ENCODE measurements around the gene CDH8. TPM values are rescaled to one million over a fixed set of nuclear protein-coding genes. Genes with fewer than 3 reads are reported as not detected.

Gene CDH8
- polyA plus RNA-seq (2012; ENCODE audit: low read depth, missing spikeins) = not detected

DNA sequence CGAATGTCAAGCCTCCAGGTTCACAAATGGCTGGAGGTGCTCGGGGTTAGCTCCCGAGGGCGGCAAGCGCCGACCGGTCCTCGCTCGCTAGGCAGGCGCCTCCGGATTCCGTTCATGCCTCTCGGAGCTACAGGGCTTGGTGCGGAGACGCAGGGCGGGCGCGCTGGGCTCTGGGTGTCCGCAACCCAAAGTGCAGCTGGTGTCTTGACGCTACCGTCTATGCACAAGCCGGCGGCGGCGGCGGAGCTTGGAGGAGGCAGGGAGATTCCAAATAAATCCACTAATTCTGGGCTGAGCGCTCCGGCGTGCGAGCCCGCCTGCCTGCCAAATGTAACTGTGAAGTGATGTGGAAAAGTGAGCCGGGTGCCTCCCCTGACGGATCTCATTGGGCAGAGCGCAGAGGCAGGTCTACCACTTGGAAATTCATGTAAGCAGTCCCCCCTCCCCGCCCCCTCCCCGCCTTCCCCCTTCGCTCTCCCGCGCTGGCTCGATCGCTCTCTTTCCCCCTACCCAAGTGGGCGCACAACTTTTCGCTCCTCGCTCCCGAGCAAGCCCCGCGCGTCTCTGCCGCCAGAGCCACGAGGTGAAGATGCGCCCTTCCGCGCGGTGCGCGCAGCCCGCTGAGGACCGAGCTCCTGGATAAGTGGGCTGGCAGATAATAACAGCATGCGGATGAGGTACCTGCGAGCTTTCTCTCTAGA, at the start of gene CDH8:
Gene CDH8, minus strand, starts transcription at position 338 of the 701 bp plus-strand sequence. CDS start 15,035 bp downstream, outside the sequence.
- FAIRE-seq (no peak), DNase-seq (ENCODE audit: insufficient read length, low spot score) (no peak)
- TF ChIP-seq POLR2A (IDR thresholded peaks at IDR 0.05; ENCODE audit: low read depth, low read length) (no peak), PAX5 (IDR thresholded peaks at IDR 0.05; ENCODE audit: insufficient read depth, low read length, severe bottlenecking) (no peak)

DNA sequence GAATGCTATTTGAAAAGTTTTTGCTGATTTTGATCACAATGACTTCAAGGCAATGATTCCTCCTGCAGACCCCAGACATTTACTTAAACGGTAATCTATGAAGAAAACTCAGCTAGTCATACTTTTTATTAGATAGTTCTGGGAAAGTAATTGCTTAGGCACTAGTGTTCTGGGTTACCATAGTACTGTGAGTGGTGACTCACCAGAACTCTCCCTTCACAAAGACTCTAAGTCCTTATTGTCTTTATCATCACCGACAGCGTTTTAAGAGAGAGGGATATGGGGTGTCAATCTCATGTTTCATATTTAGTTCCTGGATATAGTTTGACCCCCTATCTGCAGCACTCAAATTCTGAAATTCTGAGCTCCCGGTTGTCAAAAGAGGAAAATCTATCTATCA, 43.0 kb upstream of the CDH8 start:
- DNase-seq (ENCODE audit: insufficient read length, low spot score) = no peak
- TF ChIP-seq POLR2AphosphoS5 (IDR thresholded peaks at IDR 0.05; ENCODE audit: low read depth, low read length) = no peak
- TF ChIP-seq POU2F2 (IDR thresholded peaks at IDR 0.05; ENCODE audit: low read depth, low read length) = no peak
- FAIRE-seq = no peak

DNA sequence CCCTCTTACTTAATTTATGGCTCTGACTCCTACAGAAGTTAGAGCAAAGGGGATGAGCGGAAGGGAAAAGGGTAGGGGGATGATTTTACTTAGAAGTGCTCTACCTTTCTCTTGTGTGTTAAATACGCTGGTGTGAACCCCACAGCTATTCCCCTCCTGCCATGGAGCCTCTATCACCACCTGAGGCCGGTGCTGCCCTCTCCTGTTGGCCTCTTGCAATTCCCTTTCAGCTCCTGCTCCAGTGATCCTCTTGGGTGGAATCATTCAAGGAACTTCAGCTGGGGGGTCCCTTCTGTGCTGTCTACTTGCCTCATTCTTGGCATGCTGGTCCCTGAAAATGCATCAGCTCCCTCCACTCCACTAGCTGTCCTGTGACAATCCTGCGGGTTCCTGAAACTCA, 41.8 kb upstream of the CDH8 start:
- FAIRE-seq (no peak), DNase-seq (ENCODE audit: insufficient read length, low spot score) (no peak)
- no peak for TF ChIP-seq POLR2A (IDR thresholded peaks at IDR 0.05; ENCODE audit: low read depth, low read length)
- no peak for TF ChIP-seq PAX5 (IDR thresholded peaks at IDR 0.05; ENCODE audit: insufficient read depth, low read length, severe bottlenecking)
- no peak for TF ChIP-seq TAF1 (IDR thresholded peaks at IDR 0.05; ENCODE audit: low read depth, low read length)
- TF ChIP-seq SPI1 (IDR thresholded peaks at IDR 0.05; ENCODE audit: low read depth, low read length) = no peak
- no peak for TF ChIP-seq POU2F2 (IDR thresholded peaks at IDR 0.05; ENCODE audit: low read depth, low read length)
- TF ChIP-seq POLR2AphosphoS5 (IDR thresholded peaks at IDR 0.05; ENCODE audit: low read depth, low read length) = no peak

GRCh38 chr16:62076886-62077285, 40.6 kb upstream of the CDH8 start:
- no peak for FAIRE-seq
- no peak for DNase-seq (ENCODE audit: insufficient read length, low spot score)
- no peak for TF ChIP-seq PAX5 (IDR thresholded peaks at IDR 0.05; ENCODE audit: insufficient read depth, low read length, severe bottlenecking)

GRCh38 chr16:62068747-62069146, 32.5 kb upstream of the CDH8 start:
- peak; percentile 9 for DNase-seq (ENCODE audit: insufficient read length, low spot score)
- TF ChIP-seq POLR2A (IDR thresholded peaks at IDR 0.05; ENCODE audit: low read depth, low read length) (no peak), SPI1 (IDR thresholded peaks at IDR 0.05; ENCODE audit: low read depth, low read length) (no peak), POLR2AphosphoS5 (IDR thresholded peaks at IDR 0.05; ENCODE audit: low read depth, low read length) (no peak), TAF1 (IDR thresholded peaks at IDR 0.05; ENCODE audit: low read depth, low read length) (no peak), POU2F2 (IDR thresholded peaks at IDR 0.05; ENCODE audit: low read depth, low read length) (no peak), PAX5 (IDR thresholded peaks at IDR 0.05; ENCODE audit: insufficient read depth, low read length, severe bottlenecking) (no peak)
- peak; percentile 28 for FAIRE-seq

DNA sequence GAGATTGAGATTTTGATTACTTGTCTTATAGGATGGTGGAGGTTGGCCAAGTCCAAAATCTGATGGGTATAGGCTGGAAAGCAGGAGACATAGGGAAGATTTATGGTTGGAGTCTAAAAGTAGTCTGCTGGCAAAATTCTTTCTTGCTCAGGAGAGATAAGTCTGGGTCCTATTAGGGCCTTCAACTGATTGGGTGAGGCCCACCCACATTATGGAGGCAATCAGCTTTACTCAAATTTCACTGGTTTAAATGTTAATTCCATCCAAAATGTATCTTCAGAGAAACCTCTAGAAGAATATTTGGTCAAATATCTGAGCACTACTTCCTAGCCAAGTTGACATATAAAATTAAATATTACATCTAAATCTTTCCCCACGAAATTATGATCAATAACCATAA, 31.7 kb upstream of the CDH8 start:
- DNase-seq (ENCODE audit: insufficient read length, low spot score) (no peak), FAIRE-seq (no peak)
- TF ChIP-seq POLR2A (IDR thresholded peaks at IDR 0.05; ENCODE audit: low read depth, low read length) (no peak), POU2F2 (IDR thresholded peaks at IDR 0.05; ENCODE audit: low read depth, low read length) (no peak), POLR2AphosphoS5 (IDR thresholded peaks at IDR 0.05; ENCODE audit: low read depth, low read length) (no peak), TAF1 (IDR thresholded peaks at IDR 0.05; ENCODE audit: low read depth, low read length) (no peak), PAX5 (IDR thresholded peaks at IDR 0.05; ENCODE audit: insufficient read depth, low read length, severe bottlenecking) (no peak)

GRCh38 chr16:62067182-62067581, 30.9 kb upstream of the CDH8 start:
- FAIRE-seq (no peak), DNase-seq (ENCODE audit: insufficient read length, low spot score) (no peak)
- no peak for TF ChIP-seq PAX5 (IDR thresholded peaks at IDR 0.05; ENCODE audit: insufficient read depth, low read length, severe bottlenecking)
- TF ChIP-seq POU2F2 (IDR thresholded peaks at IDR 0.05; ENCODE audit: low read depth, low read length) = no peak
- no peak for TF ChIP-seq TAF1 (IDR thresholded peaks at IDR 0.05; ENCODE audit: low read depth, low read length)
- no peak for TF ChIP-seq SPI1 (IDR thresholded peaks at IDR 0.05; ENCODE audit: low read depth, low read length)
- no peak for TF ChIP-seq POLR2A (IDR thresholded peaks at IDR 0.05; ENCODE audit: low read depth, low read length)
- TF ChIP-seq POLR2AphosphoS5 (IDR thresholded peaks at IDR 0.05; ENCODE audit: low read depth, low read length) = no peak

DNA sequence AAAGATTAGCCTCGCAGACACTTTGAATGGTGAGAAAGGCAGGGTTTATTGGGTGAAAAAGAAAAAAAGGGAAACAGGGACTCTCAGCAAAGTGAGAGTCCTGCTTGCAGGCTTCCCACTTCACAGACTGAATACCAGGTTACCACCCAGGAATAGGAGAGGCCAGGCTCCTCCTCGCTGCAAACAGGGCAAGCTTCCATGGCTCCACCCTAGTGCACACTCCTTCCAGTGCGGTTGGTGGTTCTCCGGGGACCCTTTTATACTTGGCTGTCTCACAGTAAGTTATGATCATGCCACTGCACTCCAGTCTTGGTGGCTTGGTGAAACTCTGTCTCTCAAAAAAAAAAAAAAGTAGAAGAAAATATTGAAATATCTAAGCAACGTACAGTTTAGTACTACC, 30.5 kb upstream of the CDH8 start:
- FAIRE-seq (no peak), DNase-seq (ENCODE audit: insufficient read length, low spot score) (no peak)
- TF ChIP-seq TAF1 (IDR thresholded peaks at IDR 0.05; ENCODE audit: low read depth, low read length) (no peak), SPI1 (IDR thresholded peaks at IDR 0.05; ENCODE audit: low read depth, low read length) (no peak), POLR2A (IDR thresholded peaks at IDR 0.05; ENCODE audit: low read depth, low read length) (no peak), PAX5 (IDR thresholded peaks at IDR 0.05; ENCODE audit: insufficient read depth, low read length, severe bottlenecking) (no peak), POLR2AphosphoS5 (IDR thresholded peaks at IDR 0.05; ENCODE audit: low read depth, low read length) (no peak)

DNA sequence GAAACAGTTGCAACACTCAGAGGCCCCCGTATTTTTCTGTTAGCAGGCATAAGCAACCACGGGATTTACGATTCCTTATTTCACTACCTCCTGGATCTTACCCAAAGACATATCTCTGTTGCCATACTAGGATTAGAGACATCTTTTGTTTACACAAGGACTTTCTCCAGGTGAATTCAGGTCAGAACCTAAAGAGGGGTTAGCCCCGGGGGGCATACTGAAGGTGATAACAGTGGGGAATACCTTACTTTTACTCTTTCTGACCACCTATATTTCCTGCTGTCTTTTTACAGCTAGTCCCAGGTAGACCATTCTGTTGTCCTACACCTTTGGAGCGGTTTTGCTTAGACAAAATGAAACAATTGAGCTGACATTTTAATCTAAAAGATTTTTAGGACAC, 27.9 kb upstream of the CDH8 start:
- FAIRE-seq (no peak), DNase-seq (ENCODE audit: insufficient read length, low spot score) (no peak)
- TF ChIP-seq POU2F2 (IDR thresholded peaks at IDR 0.05; ENCODE audit: low read depth, low read length) (no peak), POLR2AphosphoS5 (IDR thresholded peaks at IDR 0.05; ENCODE audit: low read depth, low read length) (no peak), SPI1 (IDR thresholded peaks at IDR 0.05; ENCODE audit: low read depth, low read length) (no peak), TAF1 (IDR thresholded peaks at IDR 0.05; ENCODE audit: low read depth, low read length) (no peak), POLR2A (IDR thresholded peaks at IDR 0.05; ENCODE audit: low read depth, low read length) (no peak), PAX5 (IDR thresholded peaks at IDR 0.05; ENCODE audit: insufficient read depth, low read length, severe bottlenecking) (no peak)

- TF ChIP-seq POLR2AphosphoS5 (IDR thresholded peaks at IDR 0.05; ENCODE audit: low read depth, low read length) (no peak), POU2F2 (IDR thresholded peaks at IDR 0.05; ENCODE audit: low read depth, low read length) (no peak), SPI1 (IDR thresholded peaks at IDR 0.05; ENCODE audit: low read depth, low read length) (no peak), TAF1 (IDR thresholded peaks at IDR 0.05; ENCODE audit: low read depth, low read length) (no peak), POLR2A (IDR thresholded peaks at IDR 0.05; ENCODE audit: low read depth, low read length) (no peak), PAX5 (IDR thresholded peaks at IDR 0.05; ENCODE audit: insufficient read depth, low read length, severe bottlenecking) (no peak)
- no peak for FAIRE-seq
- DNase-seq (ENCODE audit: insufficient read length, low spot score) = no peak
Observed at GRCh38 chr16:62060089-62060488, 23.9 kb upstream of the CDH8 start.
